Measurements from ENCODE around the gene ZNF438. TPM values are rescaled to one million over a fixed set of nuclear protein-coding genes. Genes with fewer than 3 reads are reported as not detected.

ZNF438 gene
- total RNA-seq, 1 donor: 2.2 TPM

DNA sequence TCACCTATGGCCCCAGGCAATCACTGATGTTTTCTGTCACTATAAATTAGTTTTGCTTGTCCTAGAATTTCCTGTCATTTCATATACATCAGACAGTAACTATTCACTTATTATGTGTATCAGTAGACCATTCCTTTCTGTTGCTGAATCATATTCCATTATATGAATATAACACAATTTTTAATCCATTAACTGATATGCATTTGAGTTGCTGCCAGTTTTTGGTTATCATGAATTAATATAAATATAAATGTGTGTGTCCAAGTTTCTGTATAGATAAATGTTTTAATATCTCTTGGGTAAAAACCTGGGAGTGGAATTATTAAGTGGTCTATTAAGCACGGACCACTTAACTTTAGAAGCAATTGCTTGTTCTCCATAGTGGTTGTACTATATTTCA, 143.8 kb downstream of the ZNF438 start:
- Histone ChIP-seq H3K4me1 (ENCODE audit: insufficient read depth, low read length) (no peaks in the 10 kb centered on the region), H3K4me3 (ENCODE audit: low read length) (no peak overlapping the region), H3K27me3 (ENCODE audit: insufficient read depth, low read length) (no peaks in the 10 kb centered on the region), H3K9me3 (ENCODE audit: low read depth, low read length) (no peaks in the 10 kb centered on the region)

DNA sequence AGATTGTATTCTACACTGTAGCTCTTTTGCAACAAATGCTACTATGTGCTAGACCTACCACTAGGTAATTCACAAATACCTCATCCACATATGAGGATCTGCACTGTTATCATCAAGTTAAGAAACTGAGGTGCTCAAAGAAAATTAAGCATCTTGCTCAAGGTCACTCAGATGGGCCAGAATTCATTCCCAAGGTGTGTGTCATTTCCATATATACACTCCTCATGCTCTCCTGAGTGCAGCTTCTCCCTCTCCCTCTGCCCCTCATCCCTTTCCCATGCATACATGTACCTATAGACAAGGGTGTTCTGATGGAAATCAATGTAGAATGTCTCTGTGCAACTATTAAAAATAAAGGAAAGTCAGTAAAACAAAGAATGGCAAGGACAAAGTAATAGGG, 146.2 kb downstream of the ZNF438 start:
- no peak overlapping the region for H3K4me3 ChIP-seq (ENCODE audit: low read length)
- no peaks in the 10 kb centered on the region for H3K9me3 ChIP-seq (ENCODE audit: low read depth, low read length)
- no peaks in the 10 kb centered on the region for H3K27me3 ChIP-seq (ENCODE audit: insufficient read depth, low read length)
- no peaks in the 10 kb centered on the region for H3K4me1 ChIP-seq (ENCODE audit: insufficient read depth, low read length)

DNA sequence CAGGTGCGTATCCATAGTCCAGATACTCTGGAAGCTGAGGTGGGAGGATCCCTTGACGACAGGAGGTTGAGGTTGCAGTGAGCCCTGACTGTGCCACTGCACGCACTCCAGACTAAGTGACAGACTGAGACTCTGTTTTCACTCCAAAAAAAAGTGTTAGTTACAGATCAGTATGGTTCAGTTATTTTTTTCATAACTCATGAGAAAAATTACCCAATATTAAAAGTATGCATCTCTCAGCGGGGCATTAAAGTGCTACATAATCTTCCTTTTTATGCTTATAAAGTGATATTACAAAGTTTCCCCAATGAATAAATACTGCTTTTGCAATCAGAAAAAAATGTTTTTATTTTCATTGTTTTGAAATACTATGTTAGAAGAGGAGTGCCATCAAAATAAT, 147.9 kb downstream of the ZNF438 start:
- H3K27me3 ChIP-seq (ENCODE audit: insufficient read depth, low read length): no peaks in the 10 kb centered on the region
- H3K9me3 ChIP-seq (ENCODE audit: low read depth, low read length): no peaks in the 10 kb centered on the region
- H3K4me1 ChIP-seq (ENCODE audit: insufficient read depth, low read length): no peaks in the 10 kb centered on the region
- H3K4me3 ChIP-seq (ENCODE audit: low read length): no peak overlapping the region

DNA sequence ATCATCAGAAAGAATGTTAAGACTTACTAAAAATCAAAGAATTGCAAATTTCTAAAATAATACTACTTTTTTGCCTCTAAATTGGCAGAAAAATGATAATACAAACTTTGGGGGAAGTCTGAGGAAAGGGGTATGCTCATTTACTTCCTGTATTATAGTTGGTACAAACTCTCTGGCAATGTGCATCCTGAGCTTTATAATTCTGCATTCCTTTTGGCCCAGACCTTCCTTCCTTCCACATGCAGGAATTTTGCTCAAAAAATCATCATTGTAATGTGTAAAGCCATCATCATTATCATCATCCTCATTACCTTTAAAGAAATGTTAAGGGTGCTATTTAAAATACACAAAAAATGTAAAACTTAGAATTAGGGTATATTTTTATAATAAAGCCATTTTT, 148.5 kb downstream of the ZNF438 start:
- Histone ChIP-seq H3K4me3 (ENCODE audit: low read length) (no peak overlapping the region), H3K9me3 (ENCODE audit: low read depth, low read length) (no peaks in the 10 kb centered on the region), H3K4me1 (ENCODE audit: insufficient read depth, low read length) (no peaks in the 10 kb centered on the region), H3K27me3 (ENCODE audit: insufficient read depth, low read length) (no peaks in the 10 kb centered on the region)

DNA sequence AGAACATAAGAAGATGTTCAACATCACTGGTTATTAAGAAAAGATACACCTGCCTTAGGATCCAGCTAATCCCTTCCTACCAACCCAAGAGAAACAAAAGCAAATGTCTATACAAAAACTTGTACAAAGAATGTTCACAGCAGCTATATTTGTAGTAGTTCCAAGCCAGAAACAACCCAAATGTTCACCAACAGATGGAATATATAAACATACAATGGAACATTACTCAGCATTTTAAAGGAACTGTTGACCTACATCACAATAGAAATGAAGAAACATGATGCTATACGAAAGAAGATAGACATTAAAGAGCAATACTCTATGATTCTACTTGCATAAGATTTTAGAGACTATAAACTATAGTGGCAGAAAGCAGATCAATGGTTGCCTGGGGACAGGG, 149.4 kb downstream of the ZNF438 start:
- no peaks in the 10 kb centered on the region for H3K27me3 ChIP-seq (ENCODE audit: insufficient read depth, low read length)
- no peaks in the 10 kb centered on the region for H3K9me3 ChIP-seq (ENCODE audit: low read depth, low read length)
- no peak overlapping the region for H3K4me3 ChIP-seq (ENCODE audit: low read length)
- no peaks in the 10 kb centered on the region for H3K4me1 ChIP-seq (ENCODE audit: insufficient read depth, low read length)

DNA sequence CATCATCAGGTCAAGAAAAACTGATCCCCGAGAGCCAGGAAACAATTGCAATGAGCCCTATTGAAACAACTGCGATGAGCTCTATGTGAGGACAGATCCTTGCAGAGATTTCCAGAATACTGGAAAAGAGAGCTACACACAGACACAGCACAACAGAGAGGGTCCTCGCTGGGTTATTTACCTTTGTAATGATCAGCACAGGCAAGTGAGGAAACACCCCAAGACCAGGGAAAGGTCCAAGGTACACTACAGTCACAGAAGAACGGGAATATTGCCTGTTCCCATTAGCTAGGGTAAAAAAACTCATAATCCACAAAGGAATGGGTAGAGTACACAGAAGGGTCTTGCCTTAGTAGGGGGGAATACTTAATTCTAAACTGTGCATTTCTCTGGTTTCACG, 152.7 kb downstream of the ZNF438 start:
- Histone ChIP-seq H3K4me1 (ENCODE audit: insufficient read depth, low read length) (no peaks in the 10 kb centered on the region), H3K4me3 (ENCODE audit: low read length) (no peak overlapping the region), H3K27me3 (ENCODE audit: insufficient read depth, low read length) (no peaks in the 10 kb centered on the region), H3K9me3 (ENCODE audit: low read depth, low read length) (no peaks in the 10 kb centered on the region)

DNA sequence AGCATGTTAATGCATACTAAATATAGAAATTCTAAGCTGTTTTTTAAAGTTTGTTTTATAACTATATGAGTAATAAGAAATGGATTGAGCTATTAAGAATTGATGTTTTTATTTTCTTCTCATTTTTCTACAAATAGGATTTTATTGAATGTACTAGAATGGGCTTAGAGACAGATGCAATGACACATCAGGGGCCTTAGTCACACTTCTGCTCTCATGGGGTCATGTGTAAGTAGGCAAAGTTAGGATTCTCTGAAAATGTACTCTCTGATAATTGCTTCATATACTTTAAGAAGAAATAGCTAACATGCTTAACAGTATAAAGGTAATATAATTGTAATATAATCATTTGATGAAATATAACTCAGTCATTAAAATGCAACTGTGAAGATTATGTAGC, 154.6 kb downstream of the ZNF438 start:
- no peaks in the 10 kb centered on the region for H3K4me1 ChIP-seq (ENCODE audit: insufficient read depth, low read length)
- no peaks in the 10 kb centered on the region for H3K9me3 ChIP-seq (ENCODE audit: low read depth, low read length)
- no peaks in the 10 kb centered on the region for H3K27me3 ChIP-seq (ENCODE audit: insufficient read depth, low read length)
- no peak overlapping the region for H3K4me3 ChIP-seq (ENCODE audit: low read length)

DNA sequence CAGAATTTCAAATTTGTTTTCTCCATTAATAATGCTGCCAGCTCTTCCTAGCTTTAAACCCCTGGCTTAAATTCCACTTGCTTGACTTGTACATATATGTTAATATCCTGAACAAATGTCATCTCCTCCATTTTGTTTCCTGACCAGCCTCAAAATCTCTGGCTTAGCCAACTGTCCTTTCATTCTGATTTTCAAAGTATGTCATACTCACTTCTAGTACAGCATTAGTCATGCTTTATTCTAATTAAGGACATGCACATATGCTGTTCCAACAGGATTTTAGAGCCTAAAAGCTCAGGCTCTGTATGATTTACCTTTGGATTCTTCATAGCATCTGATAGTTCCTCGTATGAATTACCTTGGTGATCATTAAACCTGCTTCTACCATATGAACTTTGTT, 158.3 kb downstream of the ZNF438 start:
- no peak overlapping the region for H3K4me3 ChIP-seq (ENCODE audit: low read length)
- no peaks in the 10 kb centered on the region for H3K4me1 ChIP-seq (ENCODE audit: insufficient read depth, low read length)
- no peaks in the 10 kb centered on the region for H3K27me3 ChIP-seq (ENCODE audit: insufficient read depth, low read length)
- H3K9me3 ChIP-seq (ENCODE audit: low read depth, low read length): no peaks in the 10 kb centered on the region

DNA sequence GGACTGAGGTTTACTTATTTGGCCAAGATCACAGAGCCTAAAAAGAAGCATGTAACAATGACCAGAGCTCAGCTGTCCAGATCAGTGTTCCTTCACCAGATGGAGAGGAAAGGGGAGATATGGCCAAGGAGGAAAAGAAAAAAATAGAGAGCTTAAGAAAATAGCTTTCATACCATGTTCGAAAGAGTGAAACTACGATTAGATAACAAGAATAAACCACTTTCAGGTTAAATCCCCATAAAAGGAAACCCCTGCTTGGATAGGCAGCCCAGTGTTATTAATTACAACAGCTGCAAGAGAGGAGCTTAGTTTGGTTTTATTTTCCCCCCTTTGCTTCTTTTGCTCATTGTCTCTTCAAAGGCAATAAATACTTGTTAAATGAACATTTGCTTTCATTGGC, 160.8 kb downstream of the ZNF438 start:
- Histone ChIP-seq H3K4me3 (ENCODE audit: low read length) (no peak overlapping the region), H3K9me3 (ENCODE audit: low read depth, low read length) (no peaks in the 10 kb centered on the region), H3K27me3 (ENCODE audit: insufficient read depth, low read length) (no peaks in the 10 kb centered on the region), H3K4me1 (ENCODE audit: insufficient read depth, low read length) (peaks cover 5% of the 10 kb centered on the region)

DNA sequence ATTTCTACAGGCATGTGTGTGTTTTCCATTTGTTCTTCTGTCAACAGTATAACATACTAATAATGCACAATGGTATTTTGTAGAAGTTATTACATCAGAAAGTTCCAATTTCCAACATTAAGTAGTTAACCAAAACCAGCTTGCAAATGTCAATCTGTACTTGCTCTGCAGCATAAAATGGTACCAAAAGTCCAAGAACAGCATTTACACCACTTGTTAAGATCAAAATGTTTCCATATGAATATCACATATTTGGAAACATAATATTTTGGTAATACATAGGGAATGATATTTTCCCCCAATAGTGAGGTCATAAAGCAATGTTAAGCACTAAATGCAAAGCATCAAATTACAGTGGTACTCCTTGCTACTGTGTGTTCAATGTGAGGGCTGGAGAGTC, 162.1 kb downstream of the ZNF438 start:
- Histone ChIP-seq H3K4me3 (ENCODE audit: low read length) (no peak overlapping the region), H3K27me3 (ENCODE audit: insufficient read depth, low read length) (no peaks in the 10 kb centered on the region), H3K4me1 (ENCODE audit: insufficient read depth, low read length) (peaks cover 10% of the 10 kb centered on the region), H3K9me3 (ENCODE audit: low read depth, low read length) (no peaks in the 10 kb centered on the region)

DNA sequence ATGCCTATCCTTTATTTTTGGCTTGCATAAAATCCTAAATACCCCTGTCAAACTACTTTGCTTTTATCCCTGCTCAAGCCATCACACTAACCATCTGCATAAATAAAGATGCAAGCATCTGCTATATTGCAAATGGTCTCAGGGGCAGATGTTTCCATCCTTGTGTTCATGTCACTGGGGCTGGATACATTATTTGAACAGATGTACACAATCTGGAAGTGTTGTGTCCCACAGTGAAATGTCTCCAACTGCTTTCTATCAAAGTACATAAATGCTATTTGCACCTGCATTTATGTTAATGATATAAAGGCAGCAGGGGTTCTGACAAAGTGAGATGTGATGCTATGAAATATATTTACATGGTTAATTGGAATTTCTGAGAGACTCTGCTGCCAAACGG, 163.1 kb downstream of the ZNF438 start:
- Histone ChIP-seq H3K4me3 (ENCODE audit: low read length) (no peak overlapping the region), H3K4me1 (ENCODE audit: insufficient read depth, low read length) (peaks cover 14% of the 10 kb centered on the region), H3K27me3 (ENCODE audit: insufficient read depth, low read length) (no peaks in the 10 kb centered on the region), H3K9me3 (ENCODE audit: low read depth, low read length) (no peaks in the 10 kb centered on the region)

DNA sequence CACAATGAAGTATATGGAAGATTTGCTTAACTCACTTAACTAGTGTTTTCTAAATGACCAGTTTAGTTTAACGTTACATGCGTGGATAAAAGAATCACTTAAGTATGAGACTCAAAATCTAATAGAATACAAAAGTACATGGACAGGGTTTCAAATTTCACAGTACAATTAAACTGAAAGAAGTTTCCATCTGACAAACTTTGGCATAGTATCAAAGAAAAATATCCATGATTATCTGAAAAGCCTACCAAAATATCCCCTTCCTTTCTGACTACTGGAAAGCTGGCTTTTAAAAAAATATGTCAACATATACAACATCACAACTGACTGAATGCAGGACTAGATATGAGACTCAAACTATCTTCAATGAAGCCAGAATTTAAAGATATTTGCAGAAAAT, 164.8 kb downstream of the ZNF438 start:
- Histone ChIP-seq H3K9me3 (ENCODE audit: low read depth, low read length) (no peaks in the 10 kb centered on the region), H3K27me3 (ENCODE audit: insufficient read depth, low read length) (no peaks in the 10 kb centered on the region), H3K4me3 (ENCODE audit: low read length) (no peak overlapping the region), H3K4me1 (ENCODE audit: insufficient read depth, low read length) (peaks cover 28% of the 10 kb centered on the region)

DNA sequence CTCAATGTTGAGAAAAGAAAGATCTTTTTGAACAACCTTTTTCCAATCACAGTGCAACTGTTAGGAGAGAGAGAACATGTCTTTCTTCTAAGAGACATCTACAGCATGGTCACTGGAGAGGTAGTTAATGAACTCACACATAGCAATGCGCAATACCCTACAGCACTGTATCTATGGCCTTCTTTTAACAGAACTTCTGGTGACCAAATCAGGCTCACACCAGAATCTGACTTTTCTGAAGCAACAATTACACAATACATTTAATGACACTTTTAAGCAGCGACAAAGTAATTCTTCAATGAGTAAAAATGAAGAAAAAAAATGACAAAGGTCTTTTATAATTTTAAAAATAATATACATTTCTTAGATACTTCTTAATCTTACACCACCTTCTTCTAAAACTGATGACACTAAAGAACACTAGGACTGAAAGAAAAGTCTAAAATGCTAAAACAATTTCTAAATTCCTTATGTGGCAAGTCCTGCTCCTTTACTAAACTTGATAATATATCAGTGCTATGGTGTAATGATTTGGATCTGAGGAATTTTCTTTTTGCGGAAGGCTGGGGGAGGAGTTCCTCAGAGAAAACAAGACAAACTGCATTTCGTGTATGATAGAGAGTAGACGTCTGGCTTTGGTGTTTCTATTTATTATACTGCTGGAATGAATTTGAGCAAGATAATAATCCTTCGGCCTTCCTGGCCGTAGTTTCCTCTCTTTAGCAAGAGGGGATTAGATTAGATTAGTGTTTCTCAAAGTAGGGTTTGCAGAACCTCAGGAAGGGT, 166.3 kb downstream of the ZNF438 start:
- Histone ChIP-seq H3K4me3 (ENCODE audit: low read length) (no peak overlapping the region), H3K9me3 (ENCODE audit: low read depth, low read length) (no peaks in the 10 kb centered on the region), H3K4me1 (ENCODE audit: insufficient read depth, low read length) (peaks cover 41% of the 10 kb centered on the region), H3K27me3 (ENCODE audit: insufficient read depth, low read length) (no peaks in the 10 kb centered on the region)

DNA sequence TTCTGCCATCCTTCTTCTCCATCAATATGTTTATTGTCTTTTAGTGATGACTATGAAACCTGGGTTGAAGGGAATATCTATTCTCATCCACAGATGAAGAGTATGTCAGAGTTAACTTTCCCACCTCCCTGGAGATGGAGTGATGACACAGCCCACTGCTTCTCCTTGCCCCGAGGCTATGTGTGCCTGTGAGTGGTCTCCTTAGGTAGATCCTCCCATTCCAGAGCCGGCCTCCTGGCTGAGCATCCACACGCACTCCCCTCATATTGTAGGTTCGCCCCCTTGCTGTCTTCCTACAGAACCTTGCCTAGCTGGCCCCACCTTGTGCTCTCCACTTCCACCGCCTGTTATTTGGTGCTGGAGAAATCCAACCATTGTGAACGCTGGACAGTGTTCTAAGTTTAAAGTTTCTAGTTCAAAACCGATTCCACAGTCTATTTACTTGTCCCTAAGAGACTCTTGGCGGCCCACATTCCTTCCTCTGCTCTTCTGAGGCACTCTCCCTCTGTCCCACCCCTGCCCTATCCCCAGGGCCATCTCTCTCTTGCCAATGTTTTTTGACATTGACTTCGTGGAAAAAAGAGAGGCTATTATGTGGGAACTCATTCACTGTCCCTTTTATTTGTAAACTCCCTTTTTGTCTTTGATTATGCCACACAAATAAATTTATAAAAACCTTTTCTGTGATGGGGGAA, 168.0 kb downstream of the ZNF438 start:
- Histone ChIP-seq H3K9me3 (ENCODE audit: low read depth, low read length) (no peaks in the 10 kb centered on the region), H3K4me3 (ENCODE audit: low read length) (no peak overlapping the region), H3K4me1 (ENCODE audit: insufficient read depth, low read length) (peaks cover 44% of the 10 kb centered on the region)

DNA sequence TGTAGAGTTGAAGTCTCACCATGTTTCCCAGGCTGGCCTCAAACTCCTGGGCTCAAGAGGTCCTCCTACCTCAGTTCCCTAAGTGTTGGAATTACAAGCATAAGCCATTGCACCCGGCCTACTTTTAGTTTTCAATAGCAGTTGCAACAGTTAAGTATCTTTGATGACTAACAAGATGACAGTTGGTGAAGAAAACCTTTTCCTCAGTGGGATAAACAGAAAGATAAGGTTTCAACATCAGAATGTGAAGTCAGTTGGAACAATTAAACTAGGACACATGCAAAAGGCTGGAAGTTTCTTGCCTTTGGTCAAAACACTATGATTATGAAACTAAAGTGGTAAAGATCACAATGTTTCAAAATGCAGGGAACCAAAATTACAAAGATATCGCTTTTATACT, 169.2 kb downstream of the ZNF438 start:
- no peaks in the 10 kb centered on the region for H3K27me3 ChIP-seq (ENCODE audit: insufficient read depth, low read length)
- H3K4me1 ChIP-seq (ENCODE audit: insufficient read depth, low read length): peaks cover 55% of the 10 kb centered on the region
- H3K4me3 ChIP-seq (ENCODE audit: low read length): no peak overlapping the region
- H3K9me3 ChIP-seq (ENCODE audit: low read depth, low read length): no peaks in the 10 kb centered on the region

More for the DNA sequence above, 168.0 kb downstream of the ZNF438 start:
- H3K27me3 ChIP-seq (ENCODE audit: insufficient read depth, low read length): no peaks in the 10 kb centered on the region

DNA sequence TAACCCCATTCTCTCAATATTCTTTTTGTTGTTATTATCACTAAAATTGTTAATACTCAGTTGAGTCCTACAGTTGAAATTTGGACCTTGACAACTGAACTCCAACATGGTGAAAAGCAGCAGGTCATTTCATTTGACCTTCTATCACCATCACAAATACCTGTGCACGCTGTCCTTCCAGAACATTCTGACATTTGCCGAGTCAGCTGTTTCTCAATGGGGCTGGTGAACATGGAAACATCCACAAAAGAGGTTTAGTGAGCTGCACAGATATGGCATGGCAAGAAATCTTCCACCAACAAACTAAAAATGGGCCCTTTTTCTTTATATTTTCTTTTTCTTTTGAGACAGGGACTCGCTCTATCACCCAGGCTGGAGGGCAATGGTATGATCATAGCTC, 169.7 kb downstream of the ZNF438 start:
- Histone ChIP-seq H3K4me1 (ENCODE audit: insufficient read depth, low read length) (peaks cover 56% of the 10 kb centered on the region), H3K9me3 (ENCODE audit: low read depth, low read length) (no peaks in the 10 kb centered on the region), H3K27me3 (ENCODE audit: insufficient read depth, low read length) (no peaks in the 10 kb centered on the region), H3K4me3 (ENCODE audit: low read length) (no peak overlapping the region)
